ENCODE data around the gene HDAC4.

The HDAC4 gene

DNA sequence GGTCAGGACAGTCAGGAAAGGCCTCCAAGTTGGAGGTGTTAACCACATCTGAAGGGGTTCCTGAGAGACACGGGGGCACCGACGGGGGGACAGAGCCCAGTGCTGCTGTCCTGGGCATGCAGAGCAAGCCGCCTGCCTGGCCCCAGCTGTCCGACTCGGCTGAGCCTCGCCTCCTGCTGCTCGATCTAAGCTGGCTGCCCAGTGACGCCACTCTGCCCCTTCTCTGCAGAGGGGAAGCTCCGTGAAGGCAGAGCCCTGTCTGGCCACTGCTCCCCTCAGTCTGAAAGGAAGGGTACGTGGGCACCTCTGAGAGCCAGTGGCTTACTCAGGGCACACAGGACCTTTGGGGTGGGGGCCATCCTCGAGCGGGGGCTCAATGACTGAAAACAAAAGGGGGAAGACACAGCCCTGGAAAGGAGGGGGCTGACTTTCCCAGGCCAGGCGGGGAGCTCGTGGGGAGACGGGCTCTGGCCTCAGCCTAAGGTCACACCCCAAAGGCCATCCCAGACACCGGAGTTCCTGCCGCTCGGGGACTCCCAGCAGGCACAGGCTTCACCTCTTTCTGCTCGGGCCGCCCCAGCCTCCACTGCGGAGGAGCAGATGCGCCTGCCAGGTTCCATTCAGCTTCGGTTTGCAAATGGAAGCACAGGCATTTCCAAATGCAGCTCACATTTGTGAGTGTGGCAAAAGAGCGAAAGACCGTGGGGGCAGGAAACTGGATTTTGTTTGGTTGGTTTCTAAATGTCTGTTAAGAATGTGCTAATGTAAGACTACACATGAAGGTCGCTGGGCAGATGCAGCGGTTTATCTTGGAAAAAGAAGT lies 136.9 kb downstream of the HDAC4 start:
- Histone ChIP-seq H3K9ac (ENCODE audit: low read length) (no peak overlapping the region), H3K9me3 (ENCODE audit: insufficient read depth, low read length) (no peaks in the 10 kb centered on the region), H3K9me2 (replicated peaks; ENCODE audit: insufficient read depth, low read length) (no peaks in the 10 kb centered on the region), H3K4me2 (ENCODE audit: low read depth, low read length, poor library complexity, severe bottlenecking) (no peak overlapping the region), H4K20me1 (ENCODE audit: low read depth, low read length) (no peaks in the 10 kb centered on the region; the same call in 1 of the 2 replicates), H3K4me3 (ENCODE audit: insufficient read depth, low read length, poor library complexity, severe bottlenecking) (no peak overlapping the region), H3K27ac (ENCODE audit: low read depth, low read length) (no peak overlapping the region), H3K79me2 (ENCODE audit: insufficient read depth, low read length) (no peaks in the 10 kb centered on the region), H2AFZ (ENCODE audit: low read depth, low read length, severe bottlenecking) (no peak overlapping the region), H3F3A (ENCODE audit: insufficient read depth) (no peaks in the 10 kb centered on the region), H3K36me3 (ENCODE audit: low read length) (no peaks in the 10 kb centered on the region), H3K27me3 (ENCODE audit: low read length) (no peaks in the 10 kb centered on the region)
- TF ChIP-seq, protein P1, sequence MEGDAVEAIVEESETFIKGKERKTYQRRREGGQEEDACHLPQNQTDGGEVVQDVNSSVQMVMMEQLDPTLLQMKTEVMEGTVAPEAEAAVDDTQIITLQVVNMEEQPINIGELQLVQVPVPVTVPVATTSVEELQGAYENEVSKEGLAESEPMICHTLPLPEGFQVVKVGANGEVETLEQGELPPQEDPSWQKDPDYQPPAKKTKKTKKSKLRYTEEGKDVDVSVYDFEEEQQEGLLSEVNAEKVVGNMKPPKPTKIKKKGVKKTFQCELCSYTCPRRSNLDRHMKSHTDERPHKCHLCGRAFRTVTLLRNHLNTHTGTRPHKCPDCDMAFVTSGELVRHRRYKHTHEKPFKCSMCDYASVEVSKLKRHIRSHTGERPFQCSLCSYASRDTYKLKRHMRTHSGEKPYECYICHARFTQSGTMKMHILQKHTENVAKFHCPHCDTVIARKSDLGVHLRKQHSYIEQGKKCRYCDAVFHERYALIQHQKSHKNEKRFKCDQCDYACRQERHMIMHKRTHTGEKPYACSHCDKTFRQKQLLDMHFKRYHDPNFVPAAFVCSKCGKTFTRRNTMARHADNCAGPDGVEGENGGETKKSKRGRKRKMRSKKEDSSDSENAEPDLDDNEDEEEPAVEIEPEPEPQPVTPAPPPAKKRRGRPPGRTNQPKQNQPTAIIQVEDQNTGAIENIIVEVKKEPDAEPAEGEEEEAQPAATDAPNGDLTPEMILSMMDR (IDR thresholded peaks at IDR 0.05; ENCODE audit: insufficient read depth, low read length, poor library complexity, severe bottlenecking), result no peak
- TF ChIP-seq EZH2phosphoT487 (conservative IDR thresholded peaks at IDR 0.05; ENCODE audit: low read length), result no peak

DNA sequence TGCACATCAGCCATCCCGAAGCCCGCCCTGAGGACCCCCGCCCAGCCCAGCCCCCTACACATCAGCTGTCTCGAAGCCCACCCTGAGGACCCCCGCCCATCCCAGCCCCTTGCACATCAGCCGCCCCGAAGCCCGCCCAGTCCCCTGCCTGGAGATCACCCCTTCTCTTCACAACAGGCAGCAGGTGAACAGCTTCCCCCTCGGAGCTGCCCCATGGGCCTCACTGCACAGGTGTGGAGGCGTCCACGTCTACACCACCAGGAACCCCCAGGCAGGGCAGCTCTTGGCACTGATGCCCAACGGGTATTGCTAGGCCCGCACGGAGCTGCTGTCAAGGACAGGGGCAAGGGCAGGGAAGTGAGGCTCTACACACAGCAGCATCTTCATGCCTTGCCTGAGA lies 137.6 kb downstream of the HDAC4 start:
- Histone ChIP-seq H3K9ac (ENCODE audit: low read length) (no peak overlapping the region), H3K4me2 (ENCODE audit: low read depth, low read length, poor library complexity, severe bottlenecking) (no peak overlapping the region), H3F3A (ENCODE audit: insufficient read depth) (no peaks in the 10 kb centered on the region), H3K27me3 (ENCODE audit: low read length) (no peaks in the 10 kb centered on the region), H4K20me1 (ENCODE audit: low read depth, low read length) (no peaks in the 10 kb centered on the region; the same call in 1 of the 2 replicates), H2AFZ (ENCODE audit: low read depth, low read length, severe bottlenecking) (no peak overlapping the region), H3K9me3 (ENCODE audit: insufficient read depth, low read length) (no peaks in the 10 kb centered on the region), H3K27ac (ENCODE audit: low read depth, low read length) (no peak overlapping the region), H3K9me2 (replicated peaks; ENCODE audit: insufficient read depth, low read length) (no peaks in the 10 kb centered on the region), H3K36me3 (ENCODE audit: low read length) (no peaks in the 10 kb centered on the region), H3K4me3 (ENCODE audit: insufficient read depth, low read length, poor library complexity, severe bottlenecking) (no peak overlapping the region), H3K79me2 (ENCODE audit: insufficient read depth, low read length) (no peaks in the 10 kb centered on the region)
- TF ChIP-seq, protein P1 (IDR thresholded peaks at IDR 0.05; ENCODE audit: insufficient read depth, low read length, poor library complexity, severe bottlenecking), result no peak
- no peak for TF ChIP-seq EZH2phosphoT487 (conservative IDR thresholded peaks at IDR 0.05; ENCODE audit: low read length)

GRCh38 chr2:239262484-239263230 lies 138.2 kb downstream of the HDAC4 start:
- Histone ChIP-seq H3K9me3 (ENCODE audit: insufficient read depth, low read length) (no peaks in the 10 kb centered on the region), H3K79me2 (ENCODE audit: insufficient read depth, low read length) (no peaks in the 10 kb centered on the region), H3K4me3 (ENCODE audit: insufficient read depth, low read length, poor library complexity, severe bottlenecking) (no peak overlapping the region), H3K9ac (ENCODE audit: low read length) (no peak overlapping the region), H3K4me2 (ENCODE audit: low read depth, low read length, poor library complexity, severe bottlenecking) (no peak overlapping the region), H3K27ac (ENCODE audit: low read depth, low read length) (no peak overlapping the region), H3K27me3 (ENCODE audit: low read length) (no peaks in the 10 kb centered on the region), H3F3A (ENCODE audit: insufficient read depth) (no peaks in the 10 kb centered on the region), H2AFZ (ENCODE audit: low read depth, low read length, severe bottlenecking) (no peak overlapping the region), H3K36me3 (ENCODE audit: low read length) (no peaks in the 10 kb centered on the region), H3K9me2 (replicated peaks; ENCODE audit: insufficient read depth, low read length) (no peaks in the 10 kb centered on the region), H4K20me1 (ENCODE audit: low read depth, low read length) (no peaks in the 10 kb centered on the region; the same call in 1 of the 2 replicates)
- TF ChIP-seq EZH2phosphoT487 (conservative IDR thresholded peaks at IDR 0.05; ENCODE audit: low read length), result no peak
- TF ChIP-seq, protein P1 (IDR thresholded peaks at IDR 0.05; ENCODE audit: insufficient read depth, low read length, poor library complexity, severe bottlenecking), result no peak
